ENCODE data around the gene CDC42SE2.
A peak's percentile ranks its signal among the peaks of the same experiment; 100 is the strongest.

The CDC42SE2 gene

GRCh38 chr5:131285703-131286399 lies 22.0 kb downstream of the CDC42SE2 start:
- Histone ChIP-seq H3K27me3 (ENCODE audit: low read depth, low read length) (no peaks in the 10 kb centered on the region), H3K9me3 (ENCODE audit: insufficient read depth, low read length) (no peaks in the 10 kb centered on the region; the same call in 1 of the 2 replicates), H3K9ac (ENCODE audit: low read length) (no peak overlapping the region), H3K79me2 (ENCODE audit: low read length) (peaks cover 100% of the 10 kb centered on the region), H3K4me1 (ENCODE audit: low read length) (peaks cover 67% of the 10 kb centered on the region), H3K27ac (ENCODE audit: low read length) (peak overlapping the region; percentile 57), H3K36me3 (replicated peaks; ENCODE audit: low read depth, low read length) (peaks cover 49% of the 10 kb centered on the region), H2AFZ (ENCODE audit: low read depth, low read length) (no peak overlapping the region), H3K4me2 (ENCODE audit: low read length) (peak overlapping the region; percentile 28), H4K20me1 (ENCODE audit: insufficient read depth, low read length) (peaks cover 92% of the 10 kb centered on the region), H3K4me3 (ENCODE audit: low read length) (no peak overlapping the region)
- no peak for TF ChIP-seq EZH2phosphoT487 (IDR thresholded peaks at IDR 0.05; ENCODE audit: low read depth)
- no peak for TF ChIP-seq CTCF (IDR thresholded peaks at IDR 0.05; ENCODE audit: low read depth, low read length)

- Histone ChIP-seq H3K4me2 (ENCODE audit: low read length) (no peak overlapping the region), H3K27me3 (ENCODE audit: low read depth, low read length) (no peaks in the 10 kb centered on the region), H3K36me3 (replicated peaks; ENCODE audit: low read depth, low read length) (peaks cover 49% of the 10 kb centered on the region), H3K4me1 (ENCODE audit: low read length) (peaks cover 62% of the 10 kb centered on the region), H2AFZ (ENCODE audit: low read depth, low read length) (no peak overlapping the region), H3K9me3 (ENCODE audit: insufficient read depth, low read length) (no peaks in the 10 kb centered on the region), H3K79me2 (ENCODE audit: low read length) (peaks cover 100% of the 10 kb centered on the region), H4K20me1 (ENCODE audit: insufficient read depth, low read length) (peaks cover 92% of the 10 kb centered on the region), H3K9ac (ENCODE audit: low read length) (no peak overlapping the region), H3K4me3 (ENCODE audit: low read length) (no peak overlapping the region), H3K27ac (ENCODE audit: low read length) (no peak overlapping the region)
- TF ChIP-seq CTCF (IDR thresholded peaks at IDR 0.05; ENCODE audit: low read depth, low read length) (no peak), EZH2phosphoT487 (IDR thresholded peaks at IDR 0.05; ENCODE audit: low read depth) (no peak)
Observed at GRCh38 chr5:131286400-131286715, 22.5 kb downstream of the CDC42SE2 start.

- Histone ChIP-seq H4K20me1 (ENCODE audit: insufficient read depth, low read length) (peaks cover 93% of the 10 kb centered on the region), H3K9me3 (ENCODE audit: insufficient read depth, low read length) (no peaks in the 10 kb centered on the region), H3K27me3 (ENCODE audit: low read depth, low read length) (no peaks in the 10 kb centered on the region), H3K4me2 (ENCODE audit: low read length) (peak overlapping the region; percentile 22), H3K27ac (ENCODE audit: low read length) (peak overlapping the region; percentile 55), H3K4me3 (ENCODE audit: low read length) (no peak overlapping the region), H3K79me2 (ENCODE audit: low read length) (peaks cover 100% of the 10 kb centered on the region), H3K9ac (ENCODE audit: low read length) (0 out of 2 replicates have a peak overlapping the region, but pooled peaks have one; percentile 16), H3K4me1 (ENCODE audit: low read length) (peaks cover 46% of the 10 kb centered on the region), H2AFZ (ENCODE audit: low read depth, low read length) (no peak overlapping the region), H3K36me3 (replicated peaks; ENCODE audit: low read depth, low read length) (peaks cover 36% of the 10 kb centered on the region)
- no peak for TF ChIP-seq EZH2phosphoT487 (IDR thresholded peaks at IDR 0.05; ENCODE audit: low read depth)
- TF ChIP-seq CTCF (IDR thresholded peaks at IDR 0.05; ENCODE audit: low read depth, low read length), result no peak
Observed at GRCh38 chr5:131288328-131288727, 24.5 kb downstream of the CDC42SE2 start.

- H4K20me1 ChIP-seq (ENCODE audit: insufficient read depth, low read length), result peaks cover 93% of the 10 kb centered on the region
- H3K9me3 ChIP-seq (ENCODE audit: insufficient read depth, low read length), result no peaks in the 10 kb centered on the region
- peaks cover 100% of the 10 kb centered on the region for H3K79me2 ChIP-seq (ENCODE audit: low read length)
- TF ChIP-seq EZH2phosphoT487 (IDR thresholded peaks at IDR 0.05; ENCODE audit: low read depth) (no peak), CTCF (IDR thresholded peaks at IDR 0.05; ENCODE audit: low read depth, low read length) (no peak)
- H3K27ac ChIP-seq (ENCODE audit: low read length), result no peak overlapping the region
- H3K9ac ChIP-seq (ENCODE audit: low read length), result no peak overlapping the region
- no peaks in the 10 kb centered on the region for H3K27me3 ChIP-seq (ENCODE audit: low read depth, low read length)
- no peak overlapping the region for H3K4me2 ChIP-seq (ENCODE audit: low read length)
- H3K36me3 ChIP-seq (replicated peaks; ENCODE audit: low read depth, low read length), result peaks cover 33% of the 10 kb centered on the region
- H2AFZ ChIP-seq (ENCODE audit: low read depth, low read length), result no peak overlapping the region
- peaks cover 34% of the 10 kb centered on the region for H3K4me1 ChIP-seq (ENCODE audit: low read length)
- H3K4me3 ChIP-seq (ENCODE audit: low read length), result no peak overlapping the region
Observed at GRCh38 chr5:131289738-131290137, 25.9 kb downstream of the CDC42SE2 start.
